Activated B cell treated with CpG ODN at 0.5 μM for 24 hours (primary cell): ENCODE data around the gene FAM151A. TPM values are rescaled to one million over a fixed set of nuclear protein-coding genes. Genes with fewer than 3 reads are reported as not detected.

Source experiments
- ATAC-seq: fragments of 200-7000 bp; cut with Tn5 transposase; one replicate; pipeline ENCODE4 v1.10.0; 2021; ENCODE audit warnings: low read depth, mild to moderate bottlenecking, moderate library complexity
- CTCF ChIA-PET: fragments of 350-600 bp; sonication (Branson Sonifier 250); formaldehyde crosslinking; loops from one replicate; lab custom pipeline; 2021; ENCODE audit warnings: antibody characterized with exemption; lab: Charles Lee
- POLR2A ChIA-PET: fragments of 350-600 bp; sonication (Branson Sonifier 250); formaldehyde crosslinking; loops from one replicate; lab custom pipeline; 2021; ENCODE audit warnings: antibody characterized with exemption; lab: Charles Lee
- DNase-seq: peaks from one replicate; pipeline ENCODE4 v3.0.0; 2022
- H3K27ac Mint-ChIP-seq: one replicate; pipeline ENCODE4 v1.8.0; 2020; ENCODE audit warnings: mixed read lengths
- H3K27me3 Mint-ChIP-seq: one replicate; pipeline ENCODE4 v1.8.0; 2021; ENCODE audit warnings: mixed read lengths
- H3K36me3 Mint-ChIP-seq: one replicate; pipeline ENCODE4 v1.8.0; 2021; ENCODE audit warnings: low read depth, mixed read lengths
- H3K4me1 Mint-ChIP-seq: one replicate; pipeline ENCODE4 v1.8.0; 2021; ENCODE audit warnings: mixed read lengths
- H3K4me3 Mint-ChIP-seq: one replicate; pipeline ENCODE4 v1.8.0; 2020; ENCODE audit warnings: mild to moderate bottlenecking, mixed read lengths
- H3K9me3 Mint-ChIP-seq: one replicate; pipeline ENCODE4 v1.8.0; 2020; ENCODE audit warnings: mixed read lengths
- CTCF ChIP-seq: fragments of 200-600 bp; IDR thresholded peaks from one replicate; pipeline ENCODE4 v1.8.0; 2022; ENCODE audit warnings: antibody characterized with exemption, mild to moderate bottlenecking
- intact Hi-C: fragments of 100-400 bp; cut with micrococcal nuclease; formaldehyde crosslinking; loops from one replicate; pipeline ENCODE4 v1.15.1; 2024
- total RNA-seq: library from RNA; stranded (reverse); gene quantifications from 2 replicates; pipeline ENCODE4 v1.2.3, GENCODE V29; 2022

Gene FAM151A
- total RNA-seq, 1 donor from 2014 or later: not detected

- intact Hi-C loops: no loop called here
- DNase-seq (no peak), ATAC-seq (no peak)
- Mint-ChIP-seq H3K4me3 (no peak overlapping the region), H3K4me1 (no peaks in the 10 kb centered on the region), H3K27ac (no peak overlapping the region), H3K27me3 (peaks cover 11% of the 10 kb centered on the region), H3K36me3 (no peaks in the 10 kb centered on the region), H3K9me3 (no peaks in the 10 kb centered on the region)
- ChIA-PET POLR2A (no interaction called here), CTCF (no interaction called here)
- no peak for TF ChIP-seq CTCF
These were observed 28.8 kb upstream of the FAM151A start for GRCh38 chr1:54652168-54652567.

- H3K4me3 Mint-ChIP-seq: no peak overlapping the region
- DNase-seq (no peak), ATAC-seq (no peak)
- no peak for TF ChIP-seq CTCF
- H3K9me3 Mint-ChIP-seq: no peaks in the 10 kb centered on the region
- POLR2A ChIA-PET: no interaction called here
- CTCF ChIA-PET: no interaction called here
- no peak overlapping the region for H3K27ac Mint-ChIP-seq
- no peaks in the 10 kb centered on the region for H3K4me1 Mint-ChIP-seq
- peaks cover 11% of the 10 kb centered on the region for H3K27me3 Mint-ChIP-seq
- H3K36me3 Mint-ChIP-seq: no peaks in the 10 kb centered on the region
- intact Hi-C loops: no loop called here
These were observed 28.3 kb upstream of the FAM151A start for GRCh38 chr1:54651608-54652007.

- no peaks in the 10 kb centered on the region for H3K9me3 Mint-ChIP-seq
These were observed 27.1 kb upstream of the FAM151A start for GRCh38 chr1:54650417-54650816.

GRCh38 chr1:54649921-54650320, 26.6 kb upstream of the FAM151A start:
- no peak overlapping the region for H3K4me3 Mint-ChIP-seq
- H3K36me3 Mint-ChIP-seq: no peaks in the 10 kb centered on the region
- intact Hi-C loops: no loop called here
- H3K27ac Mint-ChIP-seq: no peak overlapping the region
- DNase-seq (no peak), ATAC-seq (no peak)
- ChIA-PET POLR2A (no interaction called here), CTCF (no interaction called here)
- H3K27me3 Mint-ChIP-seq: peaks cover 11% of the 10 kb centered on the region
- TF ChIP-seq CTCF: no peak
- H3K4me1 Mint-ChIP-seq: no peaks in the 10 kb centered on the region
- H3K9me3 Mint-ChIP-seq: no peaks in the 10 kb centered on the region

More at GRCh38 chr1:54650417-54650816, 27.1 kb upstream of the FAM151A start:
- intact Hi-C loops: no loop called here
- Mint-ChIP-seq H3K27ac (no peak overlapping the region), H3K27me3 (peaks cover 11% of the 10 kb centered on the region), H3K4me3 (no peak overlapping the region), H3K4me1 (no peaks in the 10 kb centered on the region), H3K36me3 (no peaks in the 10 kb centered on the region)
- no peak for TF ChIP-seq CTCF
- no peak for DNase-seq
- POLR2A ChIA-PET: no interaction called here
- CTCF ChIA-PET: no interaction called here
- no peak for ATAC-seq

DNA sequence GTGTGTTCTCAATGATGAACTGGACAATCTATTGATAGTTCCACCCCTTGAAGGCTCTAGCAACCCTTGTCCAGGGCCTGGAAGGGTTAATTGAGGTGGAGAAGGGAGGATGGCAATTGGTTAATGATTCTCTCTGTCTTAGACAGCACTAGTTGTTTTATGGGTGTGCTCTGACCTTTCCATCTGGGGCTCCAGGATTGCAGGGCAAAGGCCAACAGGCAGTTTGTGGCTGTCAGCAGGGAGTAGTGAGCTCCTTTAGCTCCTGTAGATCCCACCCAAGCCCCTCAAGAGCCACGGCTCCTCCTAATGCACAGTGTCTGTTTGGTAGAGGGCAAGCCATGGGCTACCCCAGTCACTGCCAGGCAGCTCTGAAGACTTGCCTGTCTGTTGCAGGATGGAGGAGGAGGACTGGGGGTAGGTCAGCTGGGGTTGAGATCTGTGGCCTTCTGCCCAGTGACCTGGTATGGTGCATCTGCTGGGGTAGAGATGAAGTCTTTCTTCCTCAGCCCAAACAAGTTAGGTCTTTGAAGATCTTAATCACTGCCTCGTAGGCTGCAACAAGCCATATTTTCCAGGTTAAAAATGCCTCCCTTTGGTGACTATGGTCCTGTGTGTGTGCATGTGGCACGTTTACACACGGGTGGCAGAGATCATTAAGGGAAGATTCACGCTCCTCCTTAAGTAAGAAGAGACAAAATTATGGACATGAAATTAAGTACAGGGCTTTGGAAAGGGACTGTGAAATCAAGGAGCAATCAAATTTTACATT, 26.0 kb upstream of the FAM151A start:
- no peaks in the 10 kb centered on the region for H3K9me3 Mint-ChIP-seq
- H3K4me3 Mint-ChIP-seq: no peak overlapping the region
- POLR2A ChIA-PET: no interaction called here
- DNase-seq (no peak), ATAC-seq (no peak)
- no peak for TF ChIP-seq CTCF
- intact Hi-C loops: no loop called here
- CTCF ChIA-PET: no interaction called here
- H3K27ac Mint-ChIP-seq: no peak overlapping the region
- peaks cover 11% of the 10 kb centered on the region for H3K27me3 Mint-ChIP-seq
- H3K36me3 Mint-ChIP-seq: no peaks in the 10 kb centered on the region
- no peaks in the 10 kb centered on the region for H3K4me1 Mint-ChIP-seq
